ENCODE measurements around the gene PELI2.

The PELI2 gene

DNA sequence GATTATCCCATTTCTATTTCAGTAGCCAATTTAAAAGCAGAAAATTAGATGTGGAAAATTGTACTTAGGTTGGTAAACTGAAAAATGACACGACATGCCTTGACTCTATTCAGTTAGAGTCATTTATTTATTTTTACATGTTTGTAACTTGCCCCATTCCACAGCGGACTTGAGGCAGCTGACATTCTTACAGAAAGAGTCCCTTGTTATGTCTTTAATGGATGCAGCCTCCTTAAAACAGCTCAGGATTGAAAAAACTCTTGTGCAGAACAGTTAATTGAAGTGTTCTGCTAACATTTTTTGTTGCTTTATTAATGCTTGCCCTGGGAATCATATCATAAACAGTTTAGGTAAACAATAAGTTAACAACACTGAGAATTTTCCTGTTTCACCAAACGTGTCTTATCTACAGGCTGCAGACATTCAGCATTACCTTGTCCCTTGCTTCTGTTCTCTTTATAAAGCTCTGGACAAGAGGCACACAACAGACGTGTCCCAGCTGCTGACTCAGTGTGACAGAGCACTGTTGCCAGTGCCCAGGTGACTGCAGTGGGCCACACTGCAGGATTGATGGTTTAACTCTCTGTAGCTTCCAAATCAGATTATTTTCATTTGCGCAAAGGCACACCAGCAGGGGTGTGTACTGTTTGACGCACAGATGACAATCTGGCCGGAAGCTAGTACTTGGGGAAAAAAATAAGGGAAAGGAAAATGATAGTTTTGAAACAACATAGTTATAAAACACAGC is 101.6 kb downstream of the PELI2 start:
- TF ChIP-seq CSDC2 (CRISPR knock-in tag; IDR thresholded peaks at IDR 0.05), result no peak
- TF ChIP-seq GLIS3 (CRISPR knock-in tag; IDR thresholded peaks at IDR 0.05), result no peak
- no peak for TF ChIP-seq ZNF8 (CRISPR knock-in tag; IDR thresholded peaks at IDR 0.05)
- TF ChIP-seq, protein P1, sequence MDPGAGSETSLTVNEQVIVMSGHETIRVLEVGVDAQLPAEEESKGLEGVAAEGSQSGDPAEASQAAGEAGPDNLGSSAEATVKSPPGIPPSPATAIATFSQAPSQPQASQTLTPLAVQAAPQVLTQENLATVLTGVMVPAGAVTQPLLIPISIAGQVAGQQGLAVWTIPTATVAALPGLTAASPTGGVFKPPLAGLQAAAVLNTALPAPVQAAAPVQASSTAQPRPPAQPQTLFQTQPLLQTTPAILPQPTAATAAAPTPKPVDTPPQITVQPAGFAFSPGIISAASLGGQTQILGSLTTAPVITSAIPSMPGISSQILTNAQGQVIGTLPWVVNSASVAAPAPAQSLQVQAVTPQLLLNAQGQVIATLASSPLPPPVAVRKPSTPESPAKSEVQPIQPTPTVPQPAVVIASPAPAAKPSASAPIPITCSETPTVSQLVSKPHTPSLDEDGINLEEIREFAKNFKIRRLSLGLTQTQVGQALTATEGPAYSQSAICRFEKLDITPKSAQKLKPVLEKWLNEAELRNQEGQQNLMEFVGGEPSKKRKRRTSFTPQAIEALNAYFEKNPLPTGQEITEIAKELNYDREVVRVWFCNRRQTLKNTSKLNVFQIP (CRISPR knock-in tag; IDR thresholded peaks at IDR 0.05; ENCODE audit: borderline replicate concordance, low read depth), result no peak
- TF ChIP-seq ZNF565 (CRISPR knock-in tag; conservative IDR thresholded peaks at IDR 0.05; ENCODE audit: low read depth), result no peak
- no peak for TF ChIP-seq ESRRG (CRISPR knock-in tag; IDR thresholded peaks at IDR 0.05)
- TF ChIP-seq ZFP30 (CRISPR knock-in tag; IDR thresholded peaks at IDR 0.05), result no peak
- TF ChIP-seq ARNTL (CRISPR knock-in tag; IDR thresholded peaks at IDR 0.05; ENCODE audit: borderline replicate concordance, low read depth), result no peak
- TF ChIP-seq, protein P2, sequence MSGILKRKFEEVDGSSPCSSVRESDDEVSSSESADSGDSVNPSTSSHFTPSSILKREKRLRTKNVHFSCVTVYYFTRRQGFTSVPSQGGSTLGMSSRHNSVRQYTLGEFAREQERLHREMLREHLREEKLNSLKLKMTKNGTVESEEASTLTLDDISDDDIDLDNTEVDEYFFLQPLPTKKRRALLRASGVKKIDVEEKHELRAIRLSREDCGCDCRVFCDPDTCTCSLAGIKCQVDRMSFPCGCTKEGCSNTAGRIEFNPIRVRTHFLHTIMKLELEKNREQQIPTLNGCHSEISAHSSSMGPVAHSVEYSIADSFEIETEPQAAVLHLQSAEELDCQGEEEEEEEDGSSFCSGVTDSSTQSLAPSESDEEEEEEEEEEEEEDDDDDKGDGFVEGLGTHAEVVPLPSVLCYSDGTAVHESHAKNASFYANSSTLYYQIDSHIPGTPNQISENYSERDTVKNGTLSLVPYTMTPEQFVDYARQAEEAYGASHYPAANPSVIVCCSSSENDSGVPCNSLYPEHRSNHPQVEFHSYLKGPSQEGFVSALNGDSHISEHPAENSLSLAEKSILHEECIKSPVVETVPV (CRISPR knock-in tag; IDR thresholded peaks at IDR 0.05), result no peak
- no peak for TF ChIP-seq CREB5 (CRISPR knock-in tag; IDR thresholded peaks at IDR 0.05; ENCODE audit: low read depth)
- TF ChIP-seq ZC3H10 (CRISPR knock-in tag; IDR thresholded peaks at IDR 0.05), result no peak
- TF ChIP-seq RARB (CRISPR knock-in tag; IDR thresholded peaks at IDR 0.05), result no peak
- TF ChIP-seq TSHZ2 (CRISPR knock-in tag; IDR thresholded peaks at IDR 0.05), result no peak
- no peak for TF ChIP-seq PPARA (CRISPR knock-in tag; IDR thresholded peaks at IDR 0.05; ENCODE audit: borderline replicate concordance)
- TF ChIP-seq PATZ1 (CRISPR knock-in tag; IDR thresholded peaks at IDR 0.05; ENCODE audit: borderline replicate concordance), result no peak
- TF ChIP-seq ZFP3 (CRISPR knock-in tag; IDR thresholded peaks at IDR 0.05), result no peak
- ATAC-seq, result no peak

DNA sequence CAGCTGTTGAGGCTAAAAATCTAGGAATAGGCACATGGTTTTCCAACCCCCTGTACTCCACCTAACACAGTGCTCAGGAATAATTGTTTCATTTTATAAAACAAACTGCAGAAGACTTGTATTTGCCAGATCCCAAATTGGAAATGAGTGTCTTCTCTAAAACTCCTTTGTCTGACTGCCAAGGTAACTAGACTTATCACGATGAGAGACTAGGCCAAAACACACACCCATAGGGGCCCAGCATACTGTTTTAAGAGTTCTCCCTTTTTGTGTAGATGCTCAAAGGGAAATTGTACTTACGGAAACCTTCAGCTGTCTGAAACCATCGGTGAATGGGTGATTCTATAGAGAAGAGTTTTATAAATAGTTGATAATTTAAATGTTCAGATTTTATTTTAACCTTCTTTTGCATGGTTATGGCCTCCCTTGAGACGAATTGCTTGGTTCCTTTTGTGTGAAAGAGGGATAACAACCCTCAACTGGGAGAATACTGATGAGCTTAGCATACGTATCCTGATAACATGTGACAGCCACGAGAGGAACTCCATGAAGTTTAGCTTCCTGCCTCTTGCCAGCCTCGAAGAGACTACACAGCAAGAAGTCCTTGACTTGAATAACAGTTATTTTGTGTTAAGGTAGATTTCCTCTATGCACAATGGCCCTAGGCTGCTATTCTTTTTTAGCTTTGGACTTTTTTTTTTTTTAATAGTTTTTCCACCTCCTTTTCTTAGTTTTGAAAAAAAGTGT is 103.3 kb downstream of the PELI2 start:
- no peak for ATAC-seq
- no peak for TF ChIP-seq ZFP30 (CRISPR knock-in tag; IDR thresholded peaks at IDR 0.05)
- TF ChIP-seq PPARA (CRISPR knock-in tag; IDR thresholded peaks at IDR 0.05; ENCODE audit: borderline replicate concordance), result no peak
- TF ChIP-seq ESRRG (CRISPR knock-in tag; IDR thresholded peaks at IDR 0.05), result no peak
- no peak for TF ChIP-seq ZC3H10 (CRISPR knock-in tag; IDR thresholded peaks at IDR 0.05)
- no peak for TF ChIP-seq CSDC2 (CRISPR knock-in tag; IDR thresholded peaks at IDR 0.05)
- TF ChIP-seq SNAI2 (CRISPR knock-in tag; IDR thresholded peaks at IDR 0.05), result no peak
- TF ChIP-seq TOX (CRISPR knock-in tag; IDR thresholded peaks at IDR 0.05; ENCODE audit: borderline replicate concordance), result no peak
- TF ChIP-seq ARNTL (CRISPR knock-in tag; IDR thresholded peaks at IDR 0.05; ENCODE audit: borderline replicate concordance, low read depth), result no peak
- no peak for TF ChIP-seq PATZ1 (CRISPR knock-in tag; IDR thresholded peaks at IDR 0.05; ENCODE audit: borderline replicate concordance)
- TF ChIP-seq ISL1 (CRISPR knock-in tag; IDR thresholded peaks at IDR 0.05), result no peak
- no peak for TF ChIP-seq CREB5 (CRISPR knock-in tag; IDR thresholded peaks at IDR 0.05; ENCODE audit: low read depth)
- no peak for TF ChIP-seq ZNF8 (CRISPR knock-in tag; IDR thresholded peaks at IDR 0.05)

All from SK-N-SH treated with all-trans-retinoic acid at 6 μM for 48 hours (cell line).